ENCODE results near the gene MCC.

GRCh38 chr5:113085880-113086409, 402.3 kb downstream of the MCC start:
- no peak for TF ChIP-seq EZH2 (IDR thresholded peaks at IDR 0.05; ENCODE audit: borderline replicate concordance, insufficient read depth, low read depth, low read length, poor library complexity, severe bottlenecking)
- TF ChIP-seq, protein P1, sequence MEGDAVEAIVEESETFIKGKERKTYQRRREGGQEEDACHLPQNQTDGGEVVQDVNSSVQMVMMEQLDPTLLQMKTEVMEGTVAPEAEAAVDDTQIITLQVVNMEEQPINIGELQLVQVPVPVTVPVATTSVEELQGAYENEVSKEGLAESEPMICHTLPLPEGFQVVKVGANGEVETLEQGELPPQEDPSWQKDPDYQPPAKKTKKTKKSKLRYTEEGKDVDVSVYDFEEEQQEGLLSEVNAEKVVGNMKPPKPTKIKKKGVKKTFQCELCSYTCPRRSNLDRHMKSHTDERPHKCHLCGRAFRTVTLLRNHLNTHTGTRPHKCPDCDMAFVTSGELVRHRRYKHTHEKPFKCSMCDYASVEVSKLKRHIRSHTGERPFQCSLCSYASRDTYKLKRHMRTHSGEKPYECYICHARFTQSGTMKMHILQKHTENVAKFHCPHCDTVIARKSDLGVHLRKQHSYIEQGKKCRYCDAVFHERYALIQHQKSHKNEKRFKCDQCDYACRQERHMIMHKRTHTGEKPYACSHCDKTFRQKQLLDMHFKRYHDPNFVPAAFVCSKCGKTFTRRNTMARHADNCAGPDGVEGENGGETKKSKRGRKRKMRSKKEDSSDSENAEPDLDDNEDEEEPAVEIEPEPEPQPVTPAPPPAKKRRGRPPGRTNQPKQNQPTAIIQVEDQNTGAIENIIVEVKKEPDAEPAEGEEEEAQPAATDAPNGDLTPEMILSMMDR (IDR thresholded peaks at IDR 0.05), result no peak

Data from B cell (primary cell).